Left colon (tissue), 2 donors: ENCODE data around the gene HUNK. TPM values are rescaled to one million over a fixed set of nuclear protein-coding genes. Genes with fewer than 3 reads are reported as not detected.

Experiments used
- ATAC-seq: fragments of 200-7000 bp; cut with Tn5 transposase; one replicate; pipeline ENCODE4 v1.9.1; 2020; ENCODE audit warnings: mild to moderate bottlenecking, moderate library complexity
- DNase-seq, 2 donors: peaks; one replicate each; pipeline ENCODE4 v3.0.0-alpha.2; 2020
- intact Hi-C, 2 donors: fragments of 100-400 bp; cut with DNase I in 1 of 2; cut with micrococcal nuclease in 1 of 2; formaldehyde crosslinking; loops; one replicate each; pipeline versions ENCODE4 v1.11.2 to v1.14.0; 2022; cut with DNase I, micrococcal nuclease
- total RNA-seq, 2 donors: library from RNA; stranded (reverse); fragmentation: NEBNext Ultra II Directional; extraction: Animal tissue kit (Norgen Biotek cat#: 25700); gene quantifications; one replicate each; pipeline ENCODE4 v1.2.1, GENCODE V29; 2021
- donor health status: DM: no; HTN: no; CAD: no.
- donor health status: DM: yes; HTN: yes; CAD: no.

HUNK gene
- total RNA-seq, 2 donors from 2014 or later, result 7.1 to 9.0 TPM

- intact Hi-C loops, result no loop called here
- ATAC-seq, result no peak
- no peak for DNase-seq
Measured at GRCh38 chr21:31977816-31978215, 105.0 kb downstream of the HUNK start.

- DNase-seq (no peak), ATAC-seq (no peak)
- intact Hi-C loops, result no loop called here
Measured at GRCh38 chr21:31983120-31983519, 110.3 kb downstream of the HUNK start.

GRCh38 chr21:31983554-31983953 lies 110.7 kb downstream of the HUNK start:
- ATAC-seq, result no peak
- intact Hi-C loops, result no loop called here
- no peak for DNase-seq

DNA sequence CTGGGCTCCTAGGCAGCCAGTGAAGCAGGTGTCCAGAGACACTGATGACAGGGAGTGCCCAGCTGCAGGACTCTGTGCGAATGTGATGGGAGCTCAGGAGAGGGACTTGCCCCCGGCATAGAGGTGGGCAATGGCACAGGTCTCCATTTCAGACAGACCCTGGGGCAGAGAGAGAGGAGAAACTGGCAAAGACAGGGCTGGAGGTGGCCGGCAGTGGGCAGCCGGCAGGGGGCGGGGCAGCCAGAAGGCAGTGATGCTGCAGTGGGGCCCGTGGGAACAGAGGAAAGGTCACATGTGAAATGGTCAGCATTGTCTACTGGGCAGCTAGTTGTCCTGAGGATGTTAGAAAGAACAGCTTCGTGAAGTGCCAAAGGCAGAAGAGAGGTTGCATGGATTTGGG lies 112.6 kb downstream of the HUNK start:
- no peak for ATAC-seq
- DNase-seq, result no peak
- intact Hi-C loops, result no loop called here

DNA sequence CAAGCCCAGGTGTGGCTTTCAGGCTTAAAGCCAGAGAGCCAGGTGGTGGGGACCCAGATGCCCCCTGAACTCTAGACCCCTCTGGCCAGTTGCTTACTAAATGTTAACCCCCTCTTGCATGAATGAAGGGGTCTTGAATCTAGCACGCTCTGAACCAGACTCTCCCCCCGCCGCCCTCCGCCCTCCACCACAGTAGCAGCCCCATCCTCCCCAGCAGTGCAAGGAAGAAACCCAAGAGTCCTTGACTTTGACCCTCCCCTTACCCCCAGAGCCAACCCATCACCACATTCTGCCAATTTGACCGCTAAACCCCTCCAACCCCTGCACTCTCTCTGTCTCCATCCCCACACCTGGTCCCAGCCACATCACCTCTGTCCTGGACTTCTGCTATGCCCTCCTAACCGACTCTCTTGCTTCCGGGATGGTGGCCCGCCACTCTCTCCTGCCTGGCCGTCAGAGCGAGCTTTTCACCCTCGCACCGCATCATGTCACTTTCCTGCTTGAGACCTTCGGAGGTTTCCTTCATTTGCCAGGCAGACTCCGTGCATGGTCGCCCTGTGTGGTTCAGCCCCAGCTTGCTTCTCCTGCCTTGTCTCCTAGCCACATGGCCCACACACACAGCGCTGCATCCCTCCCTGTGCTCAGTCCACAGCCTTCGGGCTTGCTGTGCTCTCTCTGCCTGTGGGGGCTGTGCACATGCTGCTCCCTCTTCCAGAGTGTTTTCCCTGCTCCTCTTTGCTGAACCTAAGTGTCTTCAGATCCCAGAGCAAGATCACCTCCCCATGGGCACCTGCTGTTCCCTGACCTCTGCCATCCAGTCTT lies 113.4 kb downstream of the HUNK start:
- DNase-seq, result no peak
- ATAC-seq, result no peak
- intact Hi-C loops, result no loop called here

- DNase-seq, result peak; percentile 59 to 62
- ATAC-seq, result peak; percentile 99
- intact Hi-C loops, result no loop called here
Measured at GRCh38 chr21:31987696-31988095, 114.9 kb downstream of the HUNK start.

DNA sequence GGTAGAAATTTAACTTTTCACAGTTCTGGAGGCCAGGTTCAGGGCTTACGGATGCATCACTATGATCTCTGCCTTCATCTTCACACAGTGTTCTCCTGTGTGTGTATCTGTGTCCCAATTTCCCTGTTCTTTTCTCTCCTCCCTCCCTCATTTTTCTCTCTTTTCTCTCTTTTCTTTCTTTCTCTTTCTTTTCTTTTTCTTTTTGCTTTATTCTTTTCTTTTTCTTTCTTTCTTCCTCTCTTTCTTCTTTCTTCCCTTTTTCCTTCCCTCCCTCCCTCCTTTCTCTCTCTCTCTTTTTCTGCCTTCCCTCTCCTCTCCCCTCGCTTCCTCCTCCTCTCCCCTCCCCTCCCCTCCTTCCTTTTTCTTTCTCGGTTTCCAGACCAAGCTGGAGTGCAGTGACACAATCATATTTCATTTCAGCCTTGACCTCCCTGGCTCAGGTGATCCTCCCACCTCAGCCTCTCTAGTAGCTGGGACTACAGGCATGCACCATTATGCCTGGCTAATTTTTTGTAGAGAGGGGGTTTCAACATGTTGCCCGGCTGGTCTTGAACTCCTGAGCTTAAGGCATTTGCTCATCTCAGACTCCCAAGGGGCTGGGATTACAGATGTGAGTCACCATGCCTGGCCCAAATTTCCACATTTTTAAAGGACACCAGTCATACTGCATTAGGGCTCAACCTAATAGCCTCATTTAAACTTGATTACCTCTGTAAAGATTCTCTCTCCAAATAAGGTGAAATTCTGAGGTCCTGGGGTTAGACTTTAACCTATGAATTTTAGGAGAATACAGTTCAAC lies 115.9 kb downstream of the HUNK start:
- DNase-seq (no peak), ATAC-seq (no peak)
- intact Hi-C loops, result no loop called here

DNA sequence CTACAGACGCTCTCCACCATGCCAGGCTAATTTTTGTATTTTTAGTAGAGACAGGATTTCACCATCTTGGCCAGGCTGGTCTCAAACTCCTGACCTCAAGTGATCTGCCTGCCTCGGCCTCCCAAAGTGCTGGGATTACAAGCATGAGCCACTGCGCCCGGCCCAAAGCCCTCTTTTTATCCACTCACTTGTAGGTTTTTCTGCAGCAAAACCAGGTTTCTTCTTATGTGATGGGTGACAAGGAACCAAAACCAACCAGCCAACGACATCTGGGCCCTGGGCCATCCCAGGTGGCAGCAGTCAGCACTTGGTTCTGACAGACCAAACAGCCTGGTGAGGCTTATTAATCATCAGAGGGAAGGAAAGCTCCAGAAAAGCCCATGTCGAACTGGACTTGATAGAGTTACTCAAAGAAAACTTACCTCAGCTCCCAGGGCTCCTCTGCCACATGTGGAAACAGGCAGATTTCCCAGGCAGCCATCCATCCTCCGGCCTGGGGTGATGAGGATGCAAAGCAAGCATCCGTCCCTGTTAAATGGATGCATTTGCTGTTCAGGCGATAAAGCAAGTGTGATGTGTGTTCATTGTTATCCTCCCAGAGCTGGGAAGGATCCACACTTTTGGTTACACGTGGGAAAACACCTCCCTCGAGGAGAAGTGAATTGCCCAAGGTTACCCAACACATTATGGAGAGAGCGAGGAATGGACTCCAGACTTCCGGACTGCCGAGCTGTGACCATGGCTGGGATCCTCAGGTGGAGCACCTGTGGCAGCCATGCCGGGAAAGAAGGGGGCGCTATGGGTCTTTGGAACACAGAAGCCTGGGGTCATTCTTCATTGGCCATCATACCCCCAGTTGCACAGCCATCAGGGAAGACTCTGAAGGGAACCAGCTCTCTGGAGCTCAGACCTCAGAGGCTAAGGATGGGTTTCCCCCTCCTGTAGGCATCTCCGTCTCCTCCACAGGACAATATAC lies 118.8 kb downstream of the HUNK start:
- ATAC-seq (no peak), DNase-seq (no peak)
- intact Hi-C loops, result no loop called here

DNA sequence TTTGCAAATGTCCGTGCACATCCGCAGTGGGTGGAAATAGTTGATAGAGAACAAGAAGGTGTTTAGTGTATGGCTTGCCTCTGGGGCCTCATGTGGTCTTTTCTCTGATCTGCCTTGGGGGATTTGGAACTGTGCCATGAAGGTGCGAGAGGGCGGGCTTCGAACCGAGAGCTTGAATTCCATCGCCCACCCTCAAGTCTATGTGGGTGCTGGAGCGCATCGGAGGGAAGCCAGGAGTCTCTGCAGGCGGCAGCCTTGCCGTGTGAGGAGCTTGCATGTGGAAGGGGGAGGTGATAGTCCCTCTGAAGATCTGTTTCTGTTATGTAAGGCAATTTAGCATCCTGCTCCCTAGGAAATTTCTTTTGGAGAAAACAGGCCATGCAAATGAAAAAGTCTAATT lies 119.6 kb downstream of the HUNK start:
- DNase-seq, result no peak
- ATAC-seq, result no peak
- intact Hi-C loops, result no loop called here

DNA sequence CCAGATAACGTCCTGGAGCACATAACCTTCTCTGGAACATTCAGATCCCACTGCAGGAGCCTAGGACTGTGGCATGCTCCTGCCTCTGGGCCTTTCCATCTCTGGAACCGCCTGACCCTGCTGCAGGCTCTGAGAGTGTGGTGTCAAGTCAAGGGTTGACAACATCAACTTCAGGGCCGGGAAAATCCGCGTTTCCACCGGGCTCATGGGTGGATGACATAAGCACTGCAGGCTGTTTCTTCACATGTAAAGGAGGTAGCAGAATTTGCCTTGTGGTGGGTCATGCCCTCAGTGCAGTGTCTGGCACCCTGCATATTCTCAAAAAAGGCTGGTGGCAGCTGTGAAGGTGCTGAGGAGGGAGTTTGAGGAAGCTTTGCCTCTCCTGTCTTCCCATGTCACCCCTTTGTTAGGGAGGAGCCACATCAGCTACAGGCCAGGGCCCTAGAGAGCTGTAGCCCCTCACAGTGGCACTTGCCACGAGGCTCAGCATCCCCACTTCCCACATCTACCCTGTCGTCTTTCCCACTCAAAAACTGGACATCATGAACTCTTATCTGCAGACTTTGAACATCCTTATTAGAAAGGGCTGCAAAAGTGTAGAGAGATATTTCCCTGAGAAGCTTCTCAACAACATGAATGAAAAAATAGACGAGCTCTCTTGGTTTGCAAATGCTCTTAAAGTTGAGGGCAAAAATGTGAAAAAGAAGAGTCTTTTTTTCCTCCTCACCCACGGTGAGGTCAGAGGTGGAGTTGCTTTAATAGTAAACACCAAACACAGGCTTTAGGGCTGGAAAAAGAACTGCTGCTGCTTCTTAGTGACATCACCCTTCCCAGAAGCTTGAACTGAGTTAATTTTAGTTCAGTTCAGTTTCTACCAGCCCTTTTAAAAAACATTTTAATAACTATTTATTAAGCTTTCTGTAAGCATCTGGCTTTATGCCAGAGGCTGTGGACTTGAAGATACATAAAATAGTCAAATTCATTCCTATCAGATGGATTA lies 121.3 kb downstream of the HUNK start:
- intact Hi-C loops, result no loop called here
- ATAC-seq, result no peak
- no peak for DNase-seq

GRCh38 chr21:31997191-31997590 lies 124.4 kb downstream of the HUNK start:
- intact Hi-C loops, result no loop called here
- ATAC-seq (no peak), DNase-seq (no peak)

DNA sequence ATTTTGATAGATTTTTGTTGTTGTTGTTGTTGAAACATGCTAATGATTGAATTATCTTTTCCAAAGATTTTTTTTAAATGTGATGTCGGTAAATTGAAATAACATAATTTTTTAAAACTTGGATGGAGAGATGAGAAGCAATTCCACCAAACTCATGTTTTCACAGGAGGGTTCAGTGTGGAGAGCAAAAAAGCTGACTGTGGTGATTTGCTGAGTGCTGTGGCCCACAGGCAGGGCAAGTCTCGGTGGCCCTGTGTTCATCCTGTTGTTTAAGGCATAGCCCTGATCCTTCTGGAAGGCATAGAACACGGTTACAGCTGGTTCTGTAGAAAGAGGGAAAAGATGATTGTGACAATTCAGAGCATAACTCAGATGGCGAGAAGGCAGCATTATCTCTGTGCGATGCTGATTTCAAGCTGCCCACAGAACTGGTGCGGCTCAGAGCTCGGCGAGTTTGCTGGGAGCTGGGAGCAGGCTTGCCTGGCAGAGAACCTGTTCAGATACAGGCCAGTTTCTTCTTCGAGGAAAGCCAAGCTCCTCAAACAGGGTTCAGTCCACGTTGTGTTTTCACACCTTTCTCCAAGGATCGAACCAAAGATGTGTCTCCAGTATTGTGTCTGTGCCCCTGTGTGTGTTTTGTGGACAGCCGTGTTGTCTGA lies 127.1 kb downstream of the HUNK start:
- ATAC-seq, result no peak
- intact Hi-C loops, result no loop called here
- DNase-seq, result no peak

DNA sequence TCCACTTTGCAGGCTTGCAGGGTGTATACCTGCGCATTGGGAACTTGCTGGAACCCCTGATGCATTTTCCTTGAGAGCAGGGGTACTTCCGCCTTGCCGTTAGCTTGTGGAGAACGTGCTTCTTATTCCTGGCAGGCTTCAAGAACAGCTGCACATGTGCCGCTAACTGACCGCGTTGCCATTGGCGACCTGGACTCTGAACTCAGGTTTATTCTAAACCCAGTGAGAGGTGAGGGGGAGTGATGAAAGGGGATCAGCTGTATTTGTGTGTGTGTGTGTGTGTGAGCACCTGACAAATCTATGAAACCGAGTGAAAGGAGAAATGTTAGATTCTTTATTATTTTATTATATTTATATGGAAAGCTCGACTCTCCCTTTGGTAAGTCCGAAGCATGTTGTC lies 128.6 kb downstream of the HUNK start:
- DNase-seq (no peak), ATAC-seq (no peak)
- intact Hi-C loops, result no loop called here

- intact Hi-C loops, result no loop called here
- ATAC-seq (no peak), DNase-seq (no peak)
Measured at GRCh38 chr21:32003411-32003810, 130.6 kb downstream of the HUNK start.

GRCh38 chr21:32004291-32004690 lies 131.5 kb downstream of the HUNK start:
- ATAC-seq, result no peak
- intact Hi-C loops, result no loop called here
- DNase-seq, result no peak

GRCh38 chr21:32007456-32007855 lies 134.6 kb downstream of the HUNK start:
- intact Hi-C loops, result no loop called here
- no peak for DNase-seq
- ATAC-seq, result no peak

DNA sequence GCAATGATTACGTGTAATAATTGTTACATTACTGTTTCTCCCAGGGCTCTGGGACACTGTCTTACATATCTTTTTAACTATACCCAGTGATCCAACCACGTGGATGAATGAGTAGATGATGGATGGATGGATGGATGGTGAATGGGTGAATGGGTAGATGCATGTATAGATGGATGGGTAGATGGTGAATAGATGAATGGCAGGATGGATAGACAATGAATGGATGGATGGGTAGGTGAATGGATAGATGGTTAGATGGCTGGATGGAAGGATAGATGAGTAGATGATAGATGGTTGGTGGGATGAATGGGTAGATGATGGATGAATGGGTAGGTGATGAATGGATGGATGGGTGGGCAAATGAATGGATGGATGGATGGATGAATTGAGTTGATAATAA lies 135.9 kb downstream of the HUNK start:
- no peak for ATAC-seq
- no peak for DNase-seq
- intact Hi-C loops, result no loop called here

DNA sequence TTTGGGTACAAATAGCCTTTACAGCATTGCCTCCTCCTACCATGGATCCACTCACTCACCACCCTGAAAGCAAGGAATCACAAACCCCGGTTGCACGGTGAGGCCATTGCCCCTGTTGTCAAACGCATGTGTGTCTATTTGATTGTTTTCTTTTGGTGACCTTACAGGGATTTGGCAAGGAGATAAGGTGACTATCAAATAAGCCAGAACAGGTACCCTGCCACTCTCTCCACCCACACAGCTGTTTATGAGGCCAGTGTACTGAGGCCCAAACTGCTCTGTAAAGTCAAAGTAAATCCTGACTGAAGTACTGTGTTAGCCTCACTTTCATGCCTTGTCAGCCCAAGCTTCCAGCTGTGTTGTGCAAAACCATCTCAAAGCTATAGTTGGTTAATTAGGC lies 136.4 kb downstream of the HUNK start:
- intact Hi-C loops, result no loop called here
- DNase-seq (no peak), ATAC-seq (no peak)
